Panc1 (cell line): ENCODE data around the gene ENOX1. TPM values are rescaled to one million over a fixed set of nuclear protein-coding genes. Genes with fewer than 3 reads are reported as not detected.

ENCODE experiments used
- ATAC-seq: fragments of 200-7000 bp; cut with Tn5 transposase; 2 replicates; pipeline ENCODE4 v1.9.1; 2020; ENCODE audit warnings: mild to moderate bottlenecking, moderate library complexity
- BruUV-seq: library from RNA; stranded (reverse); fragments of 400-500 nt; replicated peaks from 2 replicates; lab custom pipeline; 2021; lab: Mats Ljungman, UMichigan
- CTCF ChIA-PET: fragments of 300-600 bp; sonication (Branson Sonifier 250); formaldehyde crosslinking; loops from one replicate; lab custom pipeline; 2022; ENCODE audit warnings: antibody characterized with exemption; lab: Charles Lee
- POLR2A ChIA-PET: fragments of 300-600 bp; sonication (Branson Sonifier 250); formaldehyde crosslinking; loops from one replicate; lab custom pipeline; 2022; ENCODE audit warnings: antibody characterized with exemption; lab: Charles Lee
- DNase-seq: peaks from one replicate; pipeline ENCODE4 v3.0.0-alpha.2; 2010; ENCODE audit warnings: low read depth, low spot score
- H3K27ac ChIP-seq: 2 replicates; pipeline ENCODE4 v1.5.1; 2011; ENCODE audit warnings: mild to moderate bottlenecking, low read length, inconsistent platforms
- H3K27me3 ChIP-seq: fragments of 200-500 bp; sonication (Bioruptor generic); 2 replicates; pipeline ENCODE4 v1.6.0; 2014; ENCODE audit warnings: low read length, inconsistent platforms; ENCODE audit not compliant: control insufficient read depth, insufficient read depth
- H3K36me3 ChIP-seq: fragments of 200-500 bp; sonication (Bioruptor generic); 2 replicates; pipeline ENCODE4 v1.5.1; 2014; ENCODE audit warnings: inconsistent platforms, mild to moderate bottlenecking, low read length, moderate library complexity; ENCODE audit not compliant: control insufficient read depth, insufficient read depth
- H3K4me1 ChIP-seq: 2 replicates; pipeline ENCODE4 v1.5.1; 2011; ENCODE audit warnings: inconsistent platforms, mild to moderate bottlenecking, low read length, moderate library complexity; ENCODE audit not compliant: control insufficient read depth, insufficient read depth
- H3K4me3 ChIP-seq, 2 experiments: 2 replicates each; pipeline ENCODE4 v1.5.1; 2011 to 2012; ENCODE audit warnings: low read depth in 2 of 2, low read length in 2 of 2, mild to moderate bottlenecking in 2 of 2, inconsistent platforms in 1 of 2, moderate library complexity in 1 of 2
- H3K9me3 ChIP-seq: fragments of 200-500 bp; sonication (Bioruptor generic); 2 replicates; pipeline ENCODE4 v1.5.1; 2014; ENCODE audit warnings: low read depth, mild to moderate bottlenecking, inconsistent platforms, low read length, moderate library complexity; ENCODE audit not compliant: control insufficient read depth, insufficient read depth
- POLR2AphosphoS5 ChIP-seq: IDR thresholded peaks from 2 replicates; pipeline ENCODE4 v1.6.1; 2012; ENCODE audit warnings: mild to moderate bottlenecking, low read depth, low read length, moderate library complexity
- SIN3A ChIP-seq: IDR thresholded peaks from 2 replicates; pipeline ENCODE4 v1.6.1; 2012; ENCODE audit warnings: low read depth, mild to moderate bottlenecking, low read length, moderate library complexity, borderline replicate concordance; ENCODE audit not compliant: insufficient read depth
- TCF7L2 ChIP-seq: IDR thresholded peaks from 2 replicates; pipeline ENCODE4 v1.6.1; 2011; ENCODE audit warnings: mild to moderate bottlenecking, low read depth, low read length, inconsistent platforms
- in situ Hi-C: cut with HindIII; loops from 2 replicates; pipeline ENCODE4 v1.10.0; 2016; ENCODE audit warnings: low sequenced_read_pairs, low pct_unique_long_range_greater_than_20kb
- intact Hi-C: fragments of 100-400 bp; cut with micrococcal nuclease; formaldehyde crosslinking; loops from one replicate; pipeline ENCODE4 v1.10.0; 2022; ENCODE audit not compliant: unreplicated experiment
- total RNA-seq: library from RNA; stranded (reverse); gene quantifications from one replicate; pipeline ENCODE4 v1.2.1, GENCODE V29; 2021; ENCODE audit not compliant: unreplicated experiment
- TF ChIP-seq, protein P1 (sequence below), 2 experiments: IDR thresholded peaks; 2 replicates each; pipeline ENCODE4 v1.6.1; 2011 to 2012; ENCODE audit warnings: low read depth in 2 of 2, control low read depth in 1 of 2, low read length in 1 of 2, mild to moderate bottlenecking in 1 of 2, moderate library complexity in 1 of 2; ENCODE audit not compliant: insufficient read depth in 1 of 2
- TF ChIP-seq, protein P2 (sequence below): fragments of 450-650 bp; IDR thresholded peaks from 2 replicates; pipeline ENCODE4 v1.5.1; 2017; ENCODE audit warnings: mild to moderate bottlenecking

ENOX1 gene
- total RNA-seq, 1 experiment from 2014 or later, result 0.23 TPM

DNA sequence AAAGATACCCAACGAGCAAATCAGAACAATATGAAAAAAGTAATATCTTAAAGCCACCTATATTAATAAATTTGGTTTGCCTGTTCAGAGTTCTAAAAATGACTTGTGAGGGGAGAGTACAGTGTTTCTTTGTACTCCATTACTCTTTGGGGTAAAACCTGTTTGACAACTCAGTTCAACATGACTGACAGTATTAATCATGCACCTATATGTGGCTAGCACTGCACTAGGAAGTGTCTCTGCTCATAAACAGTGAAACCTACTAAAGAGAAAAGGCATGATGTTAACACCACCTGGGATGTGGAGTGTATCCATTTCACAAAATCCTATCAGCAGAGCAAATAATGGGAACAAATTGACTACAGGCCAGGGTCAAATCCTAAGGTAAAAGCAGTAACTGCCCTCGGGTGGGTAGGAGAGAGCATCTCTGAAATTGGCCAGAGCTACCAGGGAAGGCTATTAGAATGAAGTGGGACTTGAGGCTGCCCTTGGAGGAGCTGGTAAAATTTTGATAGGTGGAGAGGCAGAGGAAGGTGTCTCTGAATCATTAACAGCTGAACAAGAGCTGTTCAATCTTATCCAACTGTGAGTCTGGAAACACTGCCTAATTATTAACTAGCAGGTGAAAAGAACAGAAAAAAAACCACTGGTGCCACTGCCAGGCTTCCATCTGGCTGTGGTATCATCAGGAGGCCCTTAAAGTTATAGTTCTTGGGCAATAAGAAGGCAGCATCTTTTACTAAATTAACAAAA lies 398.3 kb downstream of the ENOX1 start:
- H3K27ac ChIP-seq, result no peak overlapping the region
- ChIA-PET CTCF (no interaction called here), POLR2A (no interaction called here)
- in situ Hi-C loops (no loop called here), intact Hi-C loops (no loop called here)
- ATAC-seq (no peak), DNase-seq (no peak)
- no peaks in the 10 kb centered on the region for H3K27me3 ChIP-seq
- no peak overlapping the region for H3K4me3 ChIP-seq
- TF ChIP-seq, protein P1, sequence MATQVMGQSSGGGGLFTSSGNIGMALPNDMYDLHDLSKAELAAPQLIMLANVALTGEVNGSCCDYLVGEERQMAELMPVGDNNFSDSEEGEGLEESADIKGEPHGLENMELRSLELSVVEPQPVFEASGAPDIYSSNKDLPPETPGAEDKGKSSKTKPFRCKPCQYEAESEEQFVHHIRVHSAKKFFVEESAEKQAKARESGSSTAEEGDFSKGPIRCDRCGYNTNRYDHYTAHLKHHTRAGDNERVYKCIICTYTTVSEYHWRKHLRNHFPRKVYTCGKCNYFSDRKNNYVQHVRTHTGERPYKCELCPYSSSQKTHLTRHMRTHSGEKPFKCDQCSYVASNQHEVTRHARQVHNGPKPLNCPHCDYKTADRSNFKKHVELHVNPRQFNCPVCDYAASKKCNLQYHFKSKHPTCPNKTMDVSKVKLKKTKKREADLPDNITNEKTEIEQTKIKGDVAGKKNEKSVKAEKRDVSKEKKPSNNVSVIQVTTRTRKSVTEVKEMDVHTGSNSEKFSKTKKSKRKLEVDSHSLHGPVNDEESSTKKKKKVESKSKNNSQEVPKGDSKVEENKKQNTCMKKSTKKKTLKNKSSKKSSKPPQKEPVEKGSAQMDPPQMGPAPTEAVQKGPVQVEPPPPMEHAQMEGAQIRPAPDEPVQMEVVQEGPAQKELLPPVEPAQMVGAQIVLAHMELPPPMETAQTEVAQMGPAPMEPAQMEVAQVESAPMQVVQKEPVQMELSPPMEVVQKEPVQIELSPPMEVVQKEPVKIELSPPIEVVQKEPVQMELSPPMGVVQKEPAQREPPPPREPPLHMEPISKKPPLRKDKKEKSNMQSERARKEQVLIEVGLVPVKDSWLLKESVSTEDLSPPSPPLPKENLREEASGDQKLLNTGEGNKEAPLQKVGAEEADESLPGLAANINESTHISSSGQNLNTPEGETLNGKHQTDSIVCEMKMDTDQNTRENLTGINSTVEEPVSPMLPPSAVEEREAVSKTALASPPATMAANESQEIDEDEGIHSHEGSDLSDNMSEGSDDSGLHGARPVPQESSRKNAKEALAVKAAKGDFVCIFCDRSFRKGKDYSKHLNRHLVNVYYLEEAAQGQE (IDR thresholded peaks at IDR 0.05; ENCODE audit: insufficient read depth in 1 of 2, low read depth in 2 of 2, low read length in 1 of 2), result no peak
- no peak for TF ChIP-seq TCF7L2
- TF ChIP-seq SIN3A, result no peak
- TF ChIP-seq, protein P2, sequence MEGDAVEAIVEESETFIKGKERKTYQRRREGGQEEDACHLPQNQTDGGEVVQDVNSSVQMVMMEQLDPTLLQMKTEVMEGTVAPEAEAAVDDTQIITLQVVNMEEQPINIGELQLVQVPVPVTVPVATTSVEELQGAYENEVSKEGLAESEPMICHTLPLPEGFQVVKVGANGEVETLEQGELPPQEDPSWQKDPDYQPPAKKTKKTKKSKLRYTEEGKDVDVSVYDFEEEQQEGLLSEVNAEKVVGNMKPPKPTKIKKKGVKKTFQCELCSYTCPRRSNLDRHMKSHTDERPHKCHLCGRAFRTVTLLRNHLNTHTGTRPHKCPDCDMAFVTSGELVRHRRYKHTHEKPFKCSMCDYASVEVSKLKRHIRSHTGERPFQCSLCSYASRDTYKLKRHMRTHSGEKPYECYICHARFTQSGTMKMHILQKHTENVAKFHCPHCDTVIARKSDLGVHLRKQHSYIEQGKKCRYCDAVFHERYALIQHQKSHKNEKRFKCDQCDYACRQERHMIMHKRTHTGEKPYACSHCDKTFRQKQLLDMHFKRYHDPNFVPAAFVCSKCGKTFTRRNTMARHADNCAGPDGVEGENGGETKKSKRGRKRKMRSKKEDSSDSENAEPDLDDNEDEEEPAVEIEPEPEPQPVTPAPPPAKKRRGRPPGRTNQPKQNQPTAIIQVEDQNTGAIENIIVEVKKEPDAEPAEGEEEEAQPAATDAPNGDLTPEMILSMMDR, result no peak
- BruUV-seq, result no TSS peak
- no peaks in the 10 kb centered on the region for H3K9me3 ChIP-seq
- H3K36me3 ChIP-seq, result no peaks in the 10 kb centered on the region
- H3K4me1 ChIP-seq, result no peaks in the 10 kb centered on the region

DNA sequence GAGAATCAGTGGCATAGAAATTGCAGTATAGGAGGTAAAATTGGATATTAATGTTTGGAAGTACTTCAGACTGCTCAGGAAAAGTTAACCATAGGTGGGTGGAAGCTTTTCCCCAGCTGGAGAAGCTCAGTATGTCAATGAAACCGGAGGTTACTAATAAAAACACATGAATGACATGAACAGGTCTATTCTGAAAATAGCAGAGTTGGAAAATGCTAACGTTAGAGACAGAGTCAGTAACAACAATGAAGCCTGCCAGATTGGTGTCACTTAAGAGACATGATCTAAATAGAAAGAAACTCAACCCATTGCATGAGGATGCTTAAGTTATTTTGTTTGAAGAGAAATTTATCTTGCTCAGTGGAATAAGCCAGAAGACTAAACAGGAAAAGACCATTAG lies 398.9 kb downstream of the ENOX1 start:
- Histone ChIP-seq H3K9me3 (no peaks in the 10 kb centered on the region), H3K27ac (no peak overlapping the region), H3K4me1 (no peaks in the 10 kb centered on the region), H3K27me3 (no peaks in the 10 kb centered on the region), H3K4me3 (no peak overlapping the region), H3K36me3 (no peaks in the 10 kb centered on the region)
- BruUV-seq, result no TSS peak
- DNase-seq (no peak), ATAC-seq (no peak)
- intact Hi-C loops, result no loop called here
- ChIA-PET POLR2A (no interaction called here), CTCF (no interaction called here)
- in situ Hi-C loops, result no loop called here
- TF ChIP-seq SIN3A, result no peak
- no peak for TF ChIP-seq POLR2AphosphoS5
- TF ChIP-seq, protein P1 (IDR thresholded peaks at IDR 0.05; ENCODE audit: insufficient read depth in 1 of 2, low read depth in 2 of 2, low read length in 1 of 2), result no peak
- TF ChIP-seq, protein P2, result no peak
- no peak for TF ChIP-seq TCF7L2
